DND-41 (cell line): Measurements from ENCODE around the gene LCN9.
"Not testable (repeated sequence)": the region's sequence is repeated elsewhere in the genome, so short reads cannot be mapped to it uniquely, and the experiment has no call there.

Source experiments
- ATAC-seq: fragments of 200-7000 bp; cut with Tn5 transposase; 3 replicates; pipeline ENCODE4 v1.9.1; 2021; ENCODE audit warnings: low read depth; ENCODE audit not compliant: insufficient read depth
- DNase-seq: peaks from one replicate; pipeline ENCODE4 v3.0.0-alpha.2; 2020
- H2AFZ ChIP-seq: 2 replicates; pipeline ENCODE4 v1.6.0; 2012; ENCODE audit warnings: low read depth, low read length
- H3K27ac ChIP-seq: 2 replicates; pipeline ENCODE4 v1.5.1; 2012; ENCODE audit warnings: low read length, inconsistent platforms
- H3K27me3 ChIP-seq: fragments of 200-600 bp; sonication (generic); 2 replicates; pipeline ENCODE4 v1.6.0; 2012; ENCODE audit warnings: low read length, mild to moderate bottlenecking, inconsistent platforms; ENCODE audit not compliant: insufficient read depth, poor library complexity
- H3K36me3 ChIP-seq: 2 replicates; pipeline ENCODE4 v1.5.1; 2012; ENCODE audit warnings: low read length, inconsistent platforms; ENCODE audit not compliant: insufficient read depth
- H3K4me1 ChIP-seq: 2 replicates; pipeline ENCODE4 v1.5.1; 2012; ENCODE audit warnings: mild to moderate bottlenecking, low read length; ENCODE audit not compliant: insufficient read depth
- H3K4me2 ChIP-seq: 2 replicates; pipeline ENCODE4 v1.6.0; 2012; ENCODE audit warnings: mild to moderate bottlenecking, moderate library complexity, low read length, inconsistent platforms; ENCODE audit not compliant: insufficient read depth
- H3K4me3 ChIP-seq, 2 experiments: fragments of 200-600 bp in 1 of 2; shearing (Covaris generic) in 1 of 2; 2 replicates each; pipeline ENCODE4 v1.5.1; 2012 to 2016; ENCODE audit warnings: inconsistent platforms in 2 of 2, low read length in 2 of 2, mild to moderate bottlenecking in 2 of 2, low read depth in 1 of 2, moderate library complexity in 1 of 2
- H3K79me2 ChIP-seq: 2 replicates; pipeline ENCODE4 v1.6.0; 2012; ENCODE audit warnings: low read length, inconsistent platforms; ENCODE audit not compliant: insufficient read depth
- H3K9ac ChIP-seq: 2 replicates; pipeline ENCODE4 v1.6.0; 2012; ENCODE audit warnings: low read depth, mild to moderate bottlenecking, inconsistent platforms, low read length, moderate library complexity
- H3K9me3 ChIP-seq: 2 replicates; pipeline ENCODE4 v1.5.1; 2012; ENCODE audit warnings: low read length, moderate library complexity, mild to moderate bottlenecking, inconsistent platforms; ENCODE audit not compliant: insufficient read depth, severe bottlenecking
- H4K20me1 ChIP-seq: 2 replicates; pipeline ENCODE4 v1.6.0; 2012; ENCODE audit warnings: low read length; ENCODE audit not compliant: insufficient read depth
- EZH2 ChIP-seq: IDR thresholded peaks from 3 replicates; pipeline ENCODE4 v1.6.1; 2012; ENCODE audit warnings: borderline replicate concordance, low read depth, mild to moderate bottlenecking, moderate library complexity, low read length, inconsistent platforms; ENCODE audit not compliant: severe bottlenecking
- TF ChIP-seq, protein P1 (sequence below): IDR thresholded peaks from 2 replicates; pipeline ENCODE4 v1.5.1; 2012; ENCODE audit warnings: borderline replicate concordance, low read length, moderate library complexity, mild to moderate bottlenecking; ENCODE audit not compliant: poor library complexity, severe bottlenecking; ENCODE audit errors: extremely low read depth

LCN9 gene

GRCh38 chr9:135622415-135623020, 40.6 kb upstream of the LCN9 start:
- Histone ChIP-seq H3K27ac (no peak overlapping the region), H3K36me3 (no peaks in the 10 kb centered on the region), H3K4me3 (no peak overlapping the region), H3K4me2 (no peak overlapping the region), H2AFZ (no peak overlapping the region), H4K20me1 (no peaks in the 10 kb centered on the region), H3K27me3 (no peaks in the 10 kb centered on the region), H3K4me1 (no peaks in the 10 kb centered on the region), H3K9me3 (no peaks in the 10 kb centered on the region), H3K9ac (no peak overlapping the region), H3K79me2 (no peaks in the 10 kb centered on the region)
- TF ChIP-seq, protein P1, sequence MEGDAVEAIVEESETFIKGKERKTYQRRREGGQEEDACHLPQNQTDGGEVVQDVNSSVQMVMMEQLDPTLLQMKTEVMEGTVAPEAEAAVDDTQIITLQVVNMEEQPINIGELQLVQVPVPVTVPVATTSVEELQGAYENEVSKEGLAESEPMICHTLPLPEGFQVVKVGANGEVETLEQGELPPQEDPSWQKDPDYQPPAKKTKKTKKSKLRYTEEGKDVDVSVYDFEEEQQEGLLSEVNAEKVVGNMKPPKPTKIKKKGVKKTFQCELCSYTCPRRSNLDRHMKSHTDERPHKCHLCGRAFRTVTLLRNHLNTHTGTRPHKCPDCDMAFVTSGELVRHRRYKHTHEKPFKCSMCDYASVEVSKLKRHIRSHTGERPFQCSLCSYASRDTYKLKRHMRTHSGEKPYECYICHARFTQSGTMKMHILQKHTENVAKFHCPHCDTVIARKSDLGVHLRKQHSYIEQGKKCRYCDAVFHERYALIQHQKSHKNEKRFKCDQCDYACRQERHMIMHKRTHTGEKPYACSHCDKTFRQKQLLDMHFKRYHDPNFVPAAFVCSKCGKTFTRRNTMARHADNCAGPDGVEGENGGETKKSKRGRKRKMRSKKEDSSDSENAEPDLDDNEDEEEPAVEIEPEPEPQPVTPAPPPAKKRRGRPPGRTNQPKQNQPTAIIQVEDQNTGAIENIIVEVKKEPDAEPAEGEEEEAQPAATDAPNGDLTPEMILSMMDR: no peak
- TF ChIP-seq EZH2: no peak
- DNase-seq (no peak), ATAC-seq (no peak)

DNA sequence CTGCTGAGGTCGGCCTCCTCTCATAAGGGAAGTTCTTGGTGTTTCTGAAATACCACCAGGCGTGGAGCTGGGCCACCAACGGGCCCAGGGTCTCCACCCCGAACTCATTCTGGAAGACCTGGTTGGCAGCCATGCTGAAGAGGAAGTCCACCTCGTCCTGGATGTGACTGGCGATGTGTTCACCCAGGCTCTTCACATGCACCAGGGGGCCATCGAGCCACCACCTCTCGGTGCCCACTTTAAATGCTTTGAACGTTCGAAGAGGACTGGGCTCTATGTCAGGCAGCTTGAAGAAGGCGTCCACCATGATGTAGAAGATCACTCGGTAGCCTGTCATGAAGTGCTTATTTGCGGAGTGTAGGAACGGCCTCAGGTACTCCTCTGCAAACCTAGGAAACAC, 38.8 kb upstream of the LCN9 start:
- Histone ChIP-seq H2AFZ (no peak overlapping the region), H3K4me3 (no peak overlapping the region), H3K27me3 (no peaks in the 10 kb centered on the region), H3K4me1 (no peaks in the 10 kb centered on the region), H4K20me1 (no peaks in the 10 kb centered on the region), H3K9me3 (peaks cover 9% of the 10 kb centered on the region), H3K36me3 (no peaks in the 10 kb centered on the region), H3K79me2 (no peaks in the 10 kb centered on the region), H3K4me2 (no peak overlapping the region), H3K9ac (no peak overlapping the region), H3K27ac (no peak overlapping the region)
- TF ChIP-seq, protein P1: no peak
- no peak for TF ChIP-seq EZH2
- DNase-seq (no peak), ATAC-seq (no peak)

GRCh38 chr9:135632841-135633240, 30.3 kb upstream of the LCN9 start:
- Histone ChIP-seq H3K4me3 (no peak overlapping the region), H3K27me3 (no peaks in the 10 kb centered on the region), H2AFZ (no peak overlapping the region), H3K4me1 (no peaks in the 10 kb centered on the region), H3K79me2 (no peaks in the 10 kb centered on the region), H3K36me3 (no peaks in the 10 kb centered on the region), H3K9me3 (peaks cover 7% of the 10 kb centered on the region), H4K20me1 (no peaks in the 10 kb centered on the region), H3K27ac (no peak overlapping the region), H3K9ac (no peak overlapping the region), H3K4me2 (no peak overlapping the region)
- no peak for DNase-seq
- TF ChIP-seq EZH2: no peak
- TF ChIP-seq, protein P1: no peak
- ATAC-seq: no peak

DNA sequence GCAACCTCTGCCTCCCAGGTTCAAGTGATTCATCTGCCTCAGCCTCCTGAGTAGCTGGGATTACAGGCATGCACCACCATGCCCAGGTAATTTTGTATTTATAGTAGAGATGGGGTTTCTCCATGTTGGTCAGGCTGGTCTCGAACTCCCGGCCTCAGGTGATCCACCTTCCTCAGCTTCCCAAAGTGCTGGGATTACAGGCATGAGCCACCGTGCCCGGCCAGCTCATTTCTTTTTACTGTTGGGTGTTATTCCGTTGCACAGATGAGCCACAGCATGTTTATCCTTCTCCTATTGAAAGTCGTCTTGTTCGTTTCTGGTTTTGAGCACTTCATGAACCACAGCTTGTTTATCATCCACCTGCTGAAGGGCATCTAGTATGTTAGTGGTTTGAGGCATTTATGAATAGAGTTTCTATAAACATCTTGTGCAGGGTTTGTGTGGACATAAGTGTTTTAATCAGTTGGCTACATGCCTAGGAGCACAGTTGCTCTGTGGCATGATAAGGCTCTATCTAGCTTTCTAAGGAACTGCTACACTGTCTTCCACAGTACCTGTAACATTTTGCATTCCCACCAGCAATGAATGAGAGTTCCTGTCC, 26.1 kb upstream of the LCN9 start:
- not testable (repeated sequence) for H2AFZ ChIP-seq, H3K79me2 ChIP-seq, H3K4me3 ChIP-seq, H4K20me1 ChIP-seq, H3K27me3 ChIP-seq, ATAC-seq, H3K9ac ChIP-seq, H3K4me1 ChIP-seq, H3K36me3 ChIP-seq, H3K9me3 ChIP-seq, DNase-seq, H3K4me2 ChIP-seq, H3K27ac ChIP-seq
